Stimulated activated CD4-positive, alpha-beta T cell treated with anti-CD3 and anti-CD28 coated beads, Interleukin-4, amount 100 ng/mL, for 48 hours (primary cell): ENCODE measurements around the gene PCDHA1.

ENCODE experiments used
- DNase-seq, 2 donors: peaks; one replicate each; pipeline ENCODE4 v3.0.0-alpha.2; 2020; ENCODE audit warnings: low read depth in 2 of 2

The PCDHA1 gene

DNA sequence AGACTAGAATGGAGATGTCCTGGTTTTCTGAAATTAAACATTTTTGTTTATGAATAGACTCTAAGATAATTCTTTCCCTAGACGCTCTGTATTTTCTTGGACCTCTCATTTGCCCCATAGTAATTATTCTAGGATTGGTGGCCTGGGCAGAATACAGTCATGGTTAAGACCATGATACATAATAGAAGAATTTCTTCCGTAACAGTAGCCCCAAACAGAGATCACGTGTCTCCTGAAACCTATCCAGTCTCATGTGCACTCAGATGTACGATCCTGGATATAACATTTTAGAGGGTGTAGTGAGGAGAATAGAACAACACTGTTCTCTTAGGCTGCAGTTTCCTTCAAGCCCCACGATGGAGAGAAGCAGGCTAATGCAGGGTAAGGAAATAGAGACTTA is 202.7 kb downstream of the PCDHA1 start:
- DNase-seq = no peak

DNA sequence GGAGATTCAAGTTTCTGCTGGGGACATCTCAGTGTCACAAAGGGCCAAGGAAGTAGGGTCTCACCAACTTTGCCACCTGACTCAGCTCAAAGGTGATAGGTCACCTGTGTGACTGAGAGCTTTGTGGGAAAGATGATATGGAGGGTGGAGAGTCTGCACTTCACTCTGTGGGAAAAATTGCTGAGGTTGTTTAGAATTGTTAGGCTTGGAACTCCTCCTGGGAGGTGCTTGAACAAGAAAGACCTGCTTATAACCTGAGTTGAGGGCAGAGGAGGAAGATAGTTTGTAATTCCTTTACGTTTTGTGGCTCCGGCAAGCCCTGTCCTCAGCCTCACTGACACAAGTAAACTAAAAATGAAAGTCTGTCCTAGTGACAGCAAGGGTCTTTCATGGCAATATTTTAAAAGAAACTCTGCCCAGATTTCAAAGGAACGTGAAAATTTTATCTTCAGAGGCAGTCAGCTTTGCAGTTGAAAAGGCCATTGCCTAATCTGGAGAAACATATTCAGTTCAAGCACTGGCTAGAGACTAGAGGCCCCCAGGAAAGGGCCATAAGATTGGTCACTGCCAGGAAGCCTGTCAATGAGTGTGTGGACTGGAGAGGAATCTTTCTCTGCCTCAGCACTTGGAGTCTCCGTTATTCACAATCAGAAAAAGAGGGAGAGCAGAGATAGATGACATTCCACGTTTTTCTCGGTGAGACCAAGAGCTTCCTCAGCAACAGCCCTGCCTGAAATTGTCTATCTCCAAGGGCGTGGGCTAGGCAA is 203.5 kb downstream of the PCDHA1 start:
- no peak for DNase-seq

DNA sequence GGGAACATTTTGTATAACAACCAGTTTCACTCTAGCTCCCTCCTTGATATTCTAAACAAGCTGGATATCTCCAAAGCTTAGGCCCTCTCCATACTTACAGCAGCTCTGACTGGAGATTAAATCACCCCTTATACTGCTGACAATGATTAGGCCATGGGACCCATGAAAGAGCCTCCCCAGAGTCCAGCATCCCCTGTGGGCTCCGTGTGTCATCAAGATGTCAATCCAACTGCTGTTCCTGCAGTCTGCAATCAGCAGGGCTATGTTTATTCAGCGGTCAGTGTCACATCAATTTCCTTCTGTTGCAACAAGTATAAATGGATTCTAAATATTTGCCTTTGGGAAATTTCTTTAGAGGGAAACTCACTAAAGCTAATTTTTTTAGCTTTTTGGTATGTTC is 206.9 kb downstream of the PCDHA1 start:
- no peak for DNase-seq

DNA sequence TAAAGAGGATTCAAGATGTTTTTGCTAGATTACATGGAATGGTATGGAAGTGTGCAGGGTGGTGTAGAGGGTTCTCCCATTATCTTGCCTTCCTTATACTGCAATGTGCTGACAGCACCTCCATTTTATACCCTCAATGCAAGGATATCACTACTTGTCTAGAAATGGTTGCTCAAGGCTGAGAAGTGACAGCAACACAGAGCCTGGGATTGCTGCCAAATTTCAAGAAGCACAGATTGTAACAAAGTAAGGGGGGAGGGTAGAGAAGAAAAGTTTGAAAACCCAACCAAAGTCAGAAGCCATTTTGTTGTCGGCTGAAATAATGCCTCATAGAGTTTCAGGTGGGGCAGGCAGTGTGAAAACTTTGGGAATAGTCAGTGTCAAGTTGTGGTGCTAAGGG is 210.1 kb downstream of the PCDHA1 start:
- no peak for DNase-seq

DNA sequence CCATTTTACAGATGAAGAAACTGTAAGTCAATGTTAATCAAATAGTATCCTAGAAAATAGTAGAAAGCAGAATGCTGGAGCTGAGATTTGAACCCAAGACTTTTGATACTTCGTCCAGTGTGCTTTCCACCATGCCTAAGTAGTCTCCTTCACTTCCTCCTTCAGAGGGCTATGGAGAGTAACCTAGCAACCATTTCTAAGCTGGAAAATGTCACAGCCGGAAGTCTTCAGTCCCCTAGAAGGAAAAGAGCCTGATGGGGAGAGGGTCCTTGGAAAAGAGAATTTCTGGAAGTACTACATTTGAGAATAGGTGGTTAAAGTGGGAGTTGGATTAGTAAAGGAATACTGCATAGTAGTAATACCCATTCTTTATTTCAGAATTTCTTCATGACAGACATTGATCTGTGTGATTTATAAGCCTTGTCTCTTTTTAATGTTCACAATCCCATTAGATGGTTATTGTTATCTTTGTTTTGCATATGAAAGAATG is 213.0 kb downstream of the PCDHA1 start:
- DNase-seq = no peak

DNA sequence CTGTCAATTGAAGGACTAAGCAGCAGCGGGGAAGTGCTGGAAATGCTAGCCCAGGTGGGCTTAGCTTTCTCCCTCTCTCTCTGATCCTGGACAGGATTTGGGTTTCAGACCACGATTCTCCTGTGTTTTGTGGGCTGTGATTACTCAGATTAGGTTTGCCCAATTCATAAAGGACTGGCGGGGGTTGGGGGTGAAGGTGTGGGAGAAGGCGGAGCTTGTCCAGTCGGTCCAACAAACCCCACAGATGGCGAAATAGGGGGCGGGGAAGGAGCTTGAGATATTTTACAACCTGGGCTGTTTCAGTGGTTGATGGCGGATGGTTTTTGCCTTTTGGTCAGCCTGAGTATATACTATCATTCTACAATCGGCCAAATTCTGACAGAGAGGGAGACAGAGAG is 215.5 kb downstream of the PCDHA1 start:
- DNase-seq = no peak

DNA sequence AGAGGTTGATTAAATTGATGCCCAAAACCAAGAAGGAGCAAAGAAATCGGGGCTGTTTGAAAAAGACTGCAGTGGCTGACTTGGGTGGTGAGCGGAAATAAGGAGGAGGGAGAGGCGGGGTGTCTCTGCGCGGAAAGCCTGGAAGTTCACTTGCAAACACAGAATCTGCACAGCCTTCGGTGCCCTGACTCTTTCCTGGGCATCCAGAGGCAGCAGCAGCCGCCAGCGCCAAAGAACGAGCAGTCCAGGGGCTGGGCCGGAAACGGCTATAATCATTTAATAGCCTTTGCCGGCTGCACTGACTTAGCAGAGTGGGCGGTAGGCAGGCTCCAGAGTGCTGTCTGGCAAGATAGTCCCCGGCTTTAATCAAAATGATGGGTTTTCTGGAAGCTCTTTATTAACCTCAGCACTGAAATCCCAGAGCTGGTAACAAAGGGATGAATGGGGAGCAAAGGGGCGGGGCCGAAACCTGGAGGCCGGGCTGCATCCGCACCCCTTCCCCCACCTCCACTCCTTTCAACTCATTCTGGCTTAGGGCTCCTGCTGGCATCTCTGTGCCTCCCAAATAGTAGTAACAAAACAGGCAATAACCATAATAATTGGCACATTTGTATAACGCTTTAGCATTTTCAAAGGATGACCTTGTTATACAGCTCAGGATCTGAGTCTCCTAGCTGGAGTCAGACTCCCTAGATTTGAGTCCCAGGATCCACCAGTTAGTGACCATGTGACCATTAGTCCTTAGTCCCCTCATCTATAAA is 216.1 kb downstream of the PCDHA1 start:
- DNase-seq = no peak

DNA sequence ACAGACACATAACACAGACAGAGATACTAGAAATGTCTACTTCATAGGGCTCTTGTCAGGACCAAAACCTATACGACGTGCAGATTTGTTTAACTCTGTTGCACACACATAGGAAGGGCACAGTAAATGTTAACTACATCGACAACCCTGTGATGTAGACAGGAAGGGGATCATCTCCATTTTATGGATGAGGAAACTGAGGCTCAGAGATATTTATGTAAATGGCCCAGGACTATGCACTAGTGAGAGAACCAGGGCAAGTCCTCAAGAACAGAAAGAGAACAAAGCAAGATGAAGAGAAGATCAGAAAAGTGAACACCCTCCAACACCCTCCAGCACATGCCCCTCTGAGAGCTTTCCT is 216.6 kb downstream of the PCDHA1 start:
- DNase-seq = no peak

DNA sequence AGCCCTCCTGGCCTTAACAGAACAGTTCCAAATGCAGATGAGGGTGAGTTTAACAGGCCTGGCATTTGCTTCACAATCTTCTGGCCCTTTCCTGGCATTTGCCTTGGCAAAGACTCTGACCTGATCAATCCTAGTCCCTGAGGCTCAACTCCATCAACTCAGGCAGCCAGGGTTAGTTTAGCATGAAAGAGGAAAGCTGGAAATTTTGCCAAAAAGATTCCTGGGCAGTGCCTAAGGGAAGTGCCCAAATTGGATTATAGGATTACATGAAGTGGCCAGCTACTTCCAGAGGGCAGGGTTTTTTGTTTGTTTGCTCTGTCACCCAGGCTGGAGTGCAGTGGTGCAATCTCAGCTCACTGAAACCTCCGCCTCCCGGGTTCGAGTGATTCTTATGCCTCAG is 217.1 kb downstream of the PCDHA1 start:
- DNase-seq = no peak

DNA sequence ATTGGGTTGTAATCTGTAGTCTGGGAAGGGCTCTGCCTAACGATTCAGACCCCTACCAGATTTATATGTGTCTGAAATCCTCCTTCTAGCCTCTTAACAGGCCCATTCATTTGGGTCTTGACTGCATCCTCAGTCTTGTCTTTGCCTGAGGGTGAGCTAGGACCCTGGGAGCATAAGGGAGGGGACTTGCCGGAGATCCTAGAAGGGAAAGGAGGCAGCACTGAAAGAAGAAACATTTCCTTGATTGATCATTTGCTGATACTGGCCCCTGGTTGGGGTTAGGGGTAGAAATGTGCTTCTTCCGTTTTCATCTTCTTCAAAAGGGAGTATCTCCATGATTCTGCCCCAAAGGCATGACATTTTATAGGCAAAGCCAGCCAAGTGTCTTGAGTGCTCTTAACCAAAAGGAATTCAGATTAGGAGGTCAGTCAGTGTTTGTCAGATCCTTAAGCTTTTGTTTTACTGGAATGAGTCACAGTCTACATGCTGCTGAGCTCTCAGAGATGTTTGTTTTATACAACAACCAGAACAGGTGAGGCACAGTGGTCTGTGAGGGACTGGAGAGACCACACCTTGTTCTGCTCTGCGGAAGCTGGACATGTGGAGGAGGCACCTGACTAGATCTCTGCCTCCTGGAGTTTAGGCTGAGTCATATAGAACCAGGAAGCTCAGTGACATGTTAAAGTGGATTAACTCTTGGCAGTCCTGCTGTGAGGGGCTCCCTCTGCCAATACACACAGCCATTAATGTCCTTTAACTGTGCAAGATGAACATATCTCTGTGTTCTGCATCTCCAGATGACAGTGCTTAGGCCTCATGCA is 218.1 kb downstream of the PCDHA1 start:
- DNase-seq = no peak

DNA sequence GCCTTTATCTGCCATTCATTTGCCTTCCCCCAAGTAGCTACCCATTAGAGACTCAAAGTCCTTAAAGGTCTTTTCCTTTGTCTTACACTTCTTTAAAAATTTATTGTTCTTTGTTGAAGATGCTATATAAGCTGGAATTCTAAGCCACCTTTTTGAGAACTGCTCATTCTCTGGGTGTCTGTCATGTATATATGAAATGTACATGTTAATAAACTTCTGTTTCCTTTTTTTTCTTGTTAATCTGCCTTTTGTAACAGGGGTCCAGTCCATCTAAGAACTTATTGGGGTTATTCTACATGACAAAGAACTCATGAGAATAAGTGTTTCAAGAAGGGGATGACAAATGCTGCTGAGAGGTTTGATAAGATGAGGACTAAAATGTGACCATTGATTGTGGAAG is 221.9 kb downstream of the PCDHA1 start:
- DNase-seq = no peak

DNA sequence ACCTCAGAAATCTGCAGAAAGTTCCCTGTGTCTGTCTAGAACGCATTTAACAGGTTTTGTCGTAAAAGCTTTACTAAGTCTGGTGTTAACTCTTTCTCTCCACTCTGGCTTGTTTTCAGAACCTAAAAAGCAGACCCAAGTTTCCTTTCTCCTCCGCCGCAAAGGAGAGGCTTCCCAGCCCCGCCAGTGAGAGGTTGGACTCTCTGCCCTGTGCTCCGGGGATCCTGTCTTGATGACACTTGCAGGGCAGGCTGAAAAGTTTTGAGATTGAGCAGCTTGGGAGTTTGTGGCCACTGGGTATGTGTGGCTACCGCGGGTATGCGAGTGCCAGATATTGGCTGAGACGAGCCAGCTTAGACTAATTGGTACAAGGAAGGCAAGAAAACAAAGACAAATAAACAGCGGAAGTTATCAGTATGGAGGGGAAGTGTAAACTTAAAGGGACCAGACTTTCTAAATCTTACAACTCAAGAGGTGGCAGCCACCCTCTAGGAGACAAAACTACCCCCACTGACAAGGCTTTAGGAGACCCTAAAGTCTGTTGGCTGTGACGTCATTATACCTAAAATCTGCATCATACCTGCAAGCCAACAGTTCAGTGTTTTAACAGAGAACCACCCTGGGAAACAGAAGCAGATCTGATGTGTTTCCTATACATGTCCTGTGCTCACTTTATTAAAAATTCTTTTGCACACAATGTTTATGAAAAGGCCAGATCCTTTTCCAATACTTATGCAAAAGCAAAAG is 224.3 kb downstream of the PCDHA1 start:
- DNase-seq = no peak

DNA sequence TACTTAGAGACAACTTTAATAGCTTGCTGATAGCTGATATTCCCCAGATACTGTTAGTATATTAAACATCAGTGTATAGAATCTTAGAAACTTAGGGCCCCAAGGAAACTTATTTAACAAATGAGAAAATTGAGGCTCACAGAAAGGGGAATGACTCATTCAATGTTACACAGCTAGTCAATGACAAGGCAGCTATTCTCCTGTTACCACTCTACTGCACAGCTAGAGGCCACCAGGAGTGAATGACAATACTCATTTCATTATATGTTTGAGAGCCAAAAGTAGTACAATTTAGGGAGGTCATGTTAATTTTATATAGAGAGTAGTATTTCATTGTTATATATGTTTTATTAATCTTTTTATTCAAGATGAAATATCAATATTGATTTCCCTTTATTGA is 232.0 kb downstream of the PCDHA1 start:
- DNase-seq = no peak

DNA sequence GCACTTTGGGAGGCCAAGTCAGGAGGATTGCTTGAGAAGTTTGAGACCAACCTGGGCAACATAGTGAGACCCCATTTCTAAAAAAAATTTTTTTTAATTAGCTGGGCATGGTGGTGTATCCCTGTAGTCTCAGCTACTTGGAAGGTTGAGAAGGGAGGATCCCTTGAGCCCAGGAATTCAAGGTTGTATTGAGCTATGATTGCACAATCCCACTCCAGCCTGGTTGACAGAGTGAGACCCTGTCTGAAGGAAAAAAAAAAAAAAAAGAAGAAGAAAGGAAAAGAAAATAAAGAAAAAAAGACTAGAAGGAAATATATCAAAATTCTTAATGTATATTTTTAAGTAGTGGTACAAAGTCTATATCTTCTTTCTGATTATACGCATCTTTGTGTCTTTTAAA is 236.4 kb downstream of the PCDHA1 start:
- no peak for DNase-seq

DNA sequence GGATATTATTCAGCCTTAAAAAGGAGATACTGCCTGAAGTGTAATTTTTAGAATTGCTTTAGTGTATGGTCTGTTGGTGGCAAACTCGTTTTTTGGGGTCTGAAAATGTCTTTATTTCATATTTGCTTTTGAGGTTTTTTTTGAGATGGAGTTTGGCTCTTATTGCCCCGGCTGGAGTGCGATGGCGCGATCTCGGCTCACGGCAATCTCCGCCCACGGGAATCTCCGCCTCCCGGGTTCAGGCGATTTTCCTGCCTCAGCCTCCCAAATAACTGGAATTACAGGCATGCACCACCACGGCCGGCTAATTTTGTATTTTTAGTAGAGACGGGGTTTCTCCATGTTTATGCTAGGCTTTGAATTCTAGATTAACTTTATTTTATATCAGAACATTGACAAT is 245.1 kb downstream of the PCDHA1 start:
- DNase-seq = no peak

DNA sequence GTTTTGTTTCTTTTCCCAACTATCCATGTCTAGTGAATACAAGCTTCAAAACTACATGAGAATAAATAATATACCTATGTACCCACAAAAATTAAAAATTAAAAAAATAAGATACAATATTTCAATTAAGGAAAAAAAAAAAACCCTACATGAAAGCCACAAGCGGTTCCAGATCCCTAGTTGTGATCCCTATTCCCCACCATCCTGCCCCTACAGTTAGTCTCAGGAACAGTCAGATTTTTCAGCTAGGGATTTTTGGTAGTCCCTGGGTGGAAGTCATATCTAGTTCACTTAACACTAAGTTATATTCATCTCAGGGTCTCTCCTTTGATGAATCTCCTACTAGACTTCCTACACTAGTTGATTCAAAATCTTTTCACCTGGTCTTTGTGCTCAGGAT is 246.7 kb downstream of the PCDHA1 start:
- no peak for DNase-seq

DNA sequence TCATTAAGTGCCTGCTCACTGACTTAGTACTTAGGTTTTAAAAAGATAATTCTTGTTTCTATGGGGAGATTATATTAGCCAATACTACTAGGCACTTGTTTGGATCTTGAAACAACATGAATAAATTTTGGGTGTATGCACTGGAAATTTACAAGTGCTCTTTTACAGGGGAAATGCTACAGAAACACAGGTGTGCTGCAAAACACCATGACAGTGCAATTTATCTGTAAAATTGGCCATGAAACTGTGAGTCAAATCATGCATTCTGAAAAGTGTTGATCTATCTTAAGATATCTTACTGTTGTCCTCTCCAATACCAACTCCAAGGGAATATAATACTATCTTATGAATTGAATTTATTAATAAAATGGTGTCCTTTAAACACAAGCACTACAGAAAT is 253.1 kb downstream of the PCDHA1 start:
- DNase-seq = no peak

DNA sequence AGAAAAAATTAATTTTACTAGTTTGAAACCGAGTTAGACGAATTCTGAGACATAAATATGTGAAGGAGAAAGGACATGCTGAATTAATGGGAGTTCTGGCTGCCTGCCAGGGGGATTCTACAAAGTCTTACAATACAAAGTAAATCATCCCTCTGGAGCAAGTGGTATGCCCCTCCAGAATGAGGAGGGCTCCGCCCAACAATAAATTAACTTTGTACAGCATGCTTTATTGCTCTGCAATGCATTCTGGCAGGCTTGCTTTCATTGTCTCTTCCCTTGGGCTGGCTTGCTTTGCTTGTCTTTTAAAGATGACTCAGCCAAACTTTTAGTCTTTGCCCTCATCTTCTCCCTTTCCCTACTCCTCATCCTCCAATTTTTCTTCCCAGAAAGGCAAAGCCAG is 253.6 kb downstream of the PCDHA1 start:
- no peak for DNase-seq

DNA sequence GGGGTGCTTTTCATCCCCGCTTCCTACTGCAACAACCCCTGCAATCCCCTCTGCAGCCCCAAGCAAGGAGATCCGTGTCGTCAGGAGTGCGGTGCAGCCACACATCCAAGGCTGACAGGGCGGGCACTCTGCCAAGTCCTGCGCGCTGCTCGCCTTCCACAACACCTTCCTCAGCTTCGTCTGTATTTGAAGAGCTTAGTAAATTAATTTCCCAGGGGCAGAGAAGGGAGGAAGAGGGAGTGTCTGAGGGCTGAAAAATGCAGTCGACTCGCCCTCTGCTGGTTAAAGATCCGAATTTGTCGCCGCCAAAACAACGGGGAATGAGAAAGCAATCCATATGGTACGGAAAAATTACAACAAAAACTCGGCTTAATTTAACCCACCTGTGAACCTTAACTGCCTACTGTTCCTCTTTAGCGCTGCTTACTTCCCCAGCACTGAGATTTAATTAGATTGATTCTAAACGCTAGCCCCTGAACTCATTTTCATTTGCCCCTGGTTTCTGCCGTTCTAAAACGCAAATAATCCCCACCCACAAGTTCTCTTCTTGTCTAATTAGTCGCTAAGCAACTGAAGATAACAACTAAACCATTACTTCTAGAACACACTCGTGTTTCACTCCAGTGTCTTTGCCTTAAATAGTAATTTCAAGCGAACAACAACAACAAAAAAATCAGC is 254.3 kb downstream of the PCDHA1 start:
- DNase-seq = no peak

DNA sequence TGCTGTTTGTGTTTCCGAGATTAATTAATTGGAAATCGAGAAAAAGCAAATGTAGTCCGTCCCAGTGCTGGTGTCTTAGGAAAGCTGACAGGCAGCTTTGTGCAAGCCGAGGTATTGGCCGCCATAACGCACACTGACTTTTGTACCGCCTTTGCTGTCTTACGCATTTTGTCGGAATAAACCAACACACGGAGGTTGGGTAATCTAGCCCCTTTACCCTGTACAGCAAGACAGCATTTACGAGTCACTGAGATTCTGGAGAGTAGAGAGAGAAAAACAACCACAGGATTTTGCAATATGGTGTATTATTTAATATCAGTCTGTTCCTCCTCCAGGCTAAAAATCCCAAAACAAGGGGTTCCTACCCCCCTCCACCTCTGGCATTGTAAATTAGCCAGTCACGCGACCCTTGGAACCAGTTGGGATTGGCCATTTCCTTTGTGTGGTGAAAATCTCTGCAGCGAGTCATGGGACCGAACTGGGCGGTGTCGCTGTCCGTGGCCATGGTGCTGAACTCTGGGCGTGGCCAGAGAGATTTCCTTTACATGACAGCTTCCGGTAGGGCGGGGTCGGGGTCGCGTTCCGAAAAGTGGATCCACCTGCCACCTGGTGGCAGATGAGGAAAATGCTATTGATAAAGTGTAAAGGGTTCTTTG is 255.0 kb downstream of the PCDHA1 start:
- DNase-seq = peak; percentile 68

DNA sequence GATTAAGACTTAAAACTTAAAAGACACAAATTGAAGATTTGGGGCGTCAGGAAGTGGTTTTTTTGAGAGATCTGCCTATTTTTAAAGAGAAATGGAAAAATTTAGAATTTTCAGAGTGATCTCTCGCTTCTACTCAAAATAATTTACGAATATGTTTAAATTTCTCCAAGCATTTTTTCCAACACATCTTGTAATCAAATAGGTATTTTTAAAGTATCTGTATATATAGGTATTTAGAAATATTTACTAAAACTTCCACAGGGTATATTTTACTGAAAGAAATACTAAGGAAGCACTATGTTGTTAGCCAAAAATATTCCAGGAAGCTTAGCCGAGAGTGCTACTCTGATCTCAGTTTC is 255.5 kb downstream of the PCDHA1 start:
- no peak for DNase-seq
